ENCODE results near the gene EGFL7. TPM values are rescaled to one million over a fixed set of nuclear protein-coding genes. Genes with fewer than 3 reads are reported as not detected.

Gene EGFL7
- total RNA-seq, 1 experiment from 2014 or later = 38.0 TPM

GRCh38 chr9:136617746-136618579, 44.8 kb upstream of the EGFL7 start:
- peaks cover 6 to 7% of the 10 kb centered on the region in 2 experiments for H3K4me1 Mint-ChIP-seq
- H3K9me3 ChIP-seq (ENCODE audit: control insufficient read depth, low read depth, low read length) = no peaks in the 10 kb centered on the region
- no peak for DNase-seq

More at GRCh38 chr9:136617746-136618579, 44.8 kb upstream of the EGFL7 start:
- H3K27me3 ChIP-seq (ENCODE audit: insufficient read depth, low read length) = no peaks in the 10 kb centered on the region
- WGBS (ENCODE audit: extremely low coverage, insufficient read length, low lambda C conversion rate) = no CpG with 5 or more reads among the region's 26 CpGs
- no peak overlapping the region for H3K23ac ChIP-seq (ENCODE audit: insufficient read length, low read depth, low read length)
- H2BK120ac ChIP-seq (ENCODE audit: low read depth, low read length, poor library complexity, severe bottlenecking) = no peak overlapping the region
- H2BK12ac ChIP-seq (ENCODE audit: insufficient read length, low read depth, low read length) = no peak overlapping the region
- H3K9ac ChIP-seq (ENCODE audit: extremely low read depth, insufficient read length, low read length) = no peak overlapping the region
- no peaks in the 10 kb centered on the region; the same call in 1 of the 2 replicates for H3K4me1 ChIP-seq (ENCODE audit: insufficient read depth, low read length)
- no peak overlapping the region for H2BK15ac ChIP-seq (ENCODE audit: low read depth, low read length)
- H3K27me3 Mint-ChIP-seq (ENCODE audit: low read depth) = peaks cover 3% of the 10 kb centered on the region; the same call in 1 of the 2 replicates
- no peak overlapping the region for H3K27ac Mint-ChIP-seq
- no peak overlapping the region for H3K27ac ChIP-seq (ENCODE audit: insufficient read length, low read depth, low read length)
- no peak overlapping the region for H3K4me3 Mint-ChIP-seq
- no peak overlapping the region for H3K18ac ChIP-seq (ENCODE audit: insufficient read length, low read depth, low read length)
- H4K8ac ChIP-seq (replicated peaks; ENCODE audit: insufficient read length, low read depth, low read length) = no peak overlapping the region
- TF ChIP-seq CTCF (conservative IDR thresholded peaks at IDR 0.05) = no peak
- no peaks in the 10 kb centered on the region for H3K79me2 ChIP-seq (ENCODE audit: insufficient read depth, low read length)
- no peaks in the 10 kb centered on the region for H3K23me2 ChIP-seq (ENCODE audit: insufficient read length, low read depth, low read length, poor library complexity, severe bottlenecking)
- H4K5ac ChIP-seq (ENCODE audit: insufficient read length, low read depth, low read length) = no peak overlapping the region
- no peak overlapping the region for H3K4me2 ChIP-seq (ENCODE audit: insufficient read depth, insufficient read length, low read length)
- no peaks in the 10 kb centered on the region for H4K20me1 ChIP-seq (ENCODE audit: control insufficient read depth, insufficient read depth, insufficient read length)
- no peak overlapping the region for H2AK5ac ChIP-seq (ENCODE audit: insufficient read length, low read length)
- H4K91ac ChIP-seq (ENCODE audit: insufficient read length, low read depth, low read length) = no peak overlapping the region
- no peaks in the 10 kb centered on the region for H3K79me1 ChIP-seq (ENCODE audit: insufficient read depth, low read depth, low read length, poor library complexity, severe bottlenecking)
- H2AFZ ChIP-seq (ENCODE audit: low read length) = no peak overlapping the region
- H2BK20ac ChIP-seq (ENCODE audit: low read depth, low read length, poor library complexity, severe bottlenecking) = no peak overlapping the region
- no peaks in the 10 kb centered on the region for H3K9me3 Mint-ChIP-seq
- H3T11ph ChIP-seq (ENCODE audit: low read length) = no peak overlapping the region
- H2BK5ac ChIP-seq (ENCODE audit: insufficient read length, low read length) = no peak overlapping the region
- no peak overlapping the region for H3K4ac ChIP-seq (ENCODE audit: low read depth, low read length)
- H3K56ac ChIP-seq (ENCODE audit: insufficient read length, low read depth, low read length) = no peak overlapping the region
- no peaks in the 10 kb centered on the region for H3K36me3 Mint-ChIP-seq (ENCODE audit: insufficient read depth in 1 of 3, low read depth in 3 of 3)
- H3K14ac ChIP-seq (ENCODE audit: insufficient read depth, low read length) = no peak overlapping the region; the same call in 1 of the 2 replicates

All from H9 (cell line).